Adipocyte (in vitro differentiated cells): ENCODE data around the gene QSOX2.

Experiments
- DNase-seq: peaks from one replicate; pipeline ENCODE4 v3.0.0-alpha.2; 2015; ENCODE audit warnings: low read depth
- H3K27me3 ChIP-seq: replicated peaks from 2 replicates; pipeline ENCODE4 v1.7.0; 2013; ENCODE audit warnings: mild to moderate bottlenecking, low read length, moderate library complexity; ENCODE audit not compliant: control insufficient read depth, insufficient read depth
- H3K36me3 ChIP-seq: 2 replicates; pipeline ENCODE4 v1.7.0; 2013; ENCODE audit warnings: low read length, mild to moderate bottlenecking, moderate library complexity; ENCODE audit not compliant: control insufficient read depth, insufficient read depth, severe bottlenecking
- H3K4me1 ChIP-seq: 2 replicates; pipeline ENCODE4 v1.7.0; 2013; ENCODE audit warnings: mild to moderate bottlenecking, low read length, moderate library complexity; ENCODE audit not compliant: control insufficient read depth, insufficient read depth
- H3K4me3 ChIP-seq: 2 replicates; pipeline ENCODE4 v1.7.0; 2013; ENCODE audit warnings: mild to moderate bottlenecking, low read length, moderate library complexity
- H3K9ac ChIP-seq: 2 replicates; pipeline ENCODE4 v1.7.0; 2013; ENCODE audit warnings: mild to moderate bottlenecking, low read length, moderate library complexity
- H3K9me3 ChIP-seq: 2 replicates; pipeline ENCODE4 v1.7.0; 2013; ENCODE audit warnings: mild to moderate bottlenecking, low read length, moderate library complexity; ENCODE audit not compliant: control insufficient read depth

The QSOX2 gene

GRCh38 chr9:136260936-136261472 lies 15.4 kb upstream of the QSOX2 start:
- Histone ChIP-seq H3K4me3 (no peak overlapping the region), H3K4me1 (no peaks in the 10 kb centered on the region), H3K36me3 (no peaks in the 10 kb centered on the region), H3K9ac (no peak overlapping the region), H3K9me3 (no peaks in the 10 kb centered on the region), H3K27me3 (peaks cover 38% of the 10 kb centered on the region)
- DNase-seq: no peak

GRCh38 chr9:136260521-136260920 lies 14.9 kb upstream of the QSOX2 start:
- Histone ChIP-seq H3K9me3 (no peaks in the 10 kb centered on the region), H3K36me3 (no peaks in the 10 kb centered on the region), H3K27me3 (peaks cover 37% of the 10 kb centered on the region), H3K4me3 (no peak overlapping the region), H3K4me1 (peaks cover 2% of the 10 kb centered on the region), H3K9ac (no peak overlapping the region)
- DNase-seq: no peak

GRCh38 chr9:136259836-136260235 lies 14.2 kb upstream of the QSOX2 start:
- Histone ChIP-seq H3K4me1 (peaks cover 9% of the 10 kb centered on the region), H3K9ac (no peak overlapping the region), H3K4me3 (no peak overlapping the region), H3K27me3 (peaks cover 31% of the 10 kb centered on the region), H3K36me3 (no peaks in the 10 kb centered on the region), H3K9me3 (no peaks in the 10 kb centered on the region)
- no peak for DNase-seq

- no peak for DNase-seq
- Histone ChIP-seq H3K36me3 (no peaks in the 10 kb centered on the region), H3K27me3 (peaks cover 31% of the 10 kb centered on the region), H3K9ac (no peak overlapping the region), H3K4me1 (peaks cover 12% of the 10 kb centered on the region), H3K4me3 (no peak overlapping the region), H3K9me3 (no peaks in the 10 kb centered on the region)
Measured at GRCh38 chr9:136259517-136259813, 13.9 kb upstream of the QSOX2 start.

GRCh38 chr9:136258786-136259516 lies 13.3 kb upstream of the QSOX2 start:
- H3K4me1 ChIP-seq: peaks cover 14% of the 10 kb centered on the region
- H3K9me3 ChIP-seq: no peaks in the 10 kb centered on the region
- H3K4me3 ChIP-seq: no peak overlapping the region
- no peak for DNase-seq
- H3K9ac ChIP-seq: no peak overlapping the region
- H3K27me3 ChIP-seq: peaks cover 31% of the 10 kb centered on the region
- H3K36me3 ChIP-seq: no peaks in the 10 kb centered on the region

GRCh38 chr9:136258299-136258625 lies 12.7 kb upstream of the QSOX2 start:
- Histone ChIP-seq H3K36me3 (no peaks in the 10 kb centered on the region), H3K27me3 (peaks cover 25% of the 10 kb centered on the region), H3K4me3 (no peak overlapping the region), H3K9me3 (no peaks in the 10 kb centered on the region), H3K4me1 (peaks cover 14% of the 10 kb centered on the region), H3K9ac (no peak overlapping the region)
- DNase-seq: no peak

- DNase-seq: no peak
- no peaks in the 10 kb centered on the region for H3K36me3 ChIP-seq
- H3K27me3 ChIP-seq: peaks cover 25% of the 10 kb centered on the region
- no peak overlapping the region for H3K4me3 ChIP-seq
- H3K4me1 ChIP-seq: peaks cover 14% of the 10 kb centered on the region
- H3K9me3 ChIP-seq: no peaks in the 10 kb centered on the region
- no peak overlapping the region for H3K9ac ChIP-seq
Measured at GRCh38 chr9:136257381-136258298, 12.0 kb upstream of the QSOX2 start.

GRCh38 chr9:136255896-136256890 lies 10.6 kb upstream of the QSOX2 start:
- Histone ChIP-seq H3K4me1 (peaks cover 14% of the 10 kb centered on the region), H3K9ac (no peak overlapping the region), H3K36me3 (no peaks in the 10 kb centered on the region), H3K4me3 (no peak overlapping the region), H3K9me3 (no peaks in the 10 kb centered on the region), H3K27me3 (peaks cover 18% of the 10 kb centered on the region)
- no peak for DNase-seq

GRCh38 chr9:136255166-136255538 lies 9.5 kb upstream of the QSOX2 start:
- H3K9me3 ChIP-seq: no peaks in the 10 kb centered on the region
- no peaks in the 10 kb centered on the region for H3K36me3 ChIP-seq
- no peak overlapping the region for H3K4me3 ChIP-seq
- peak; percentile 44 for DNase-seq
- H3K4me1 ChIP-seq: peaks cover 14% of the 10 kb centered on the region
- no peak overlapping the region for H3K9ac ChIP-seq
- H3K27me3 ChIP-seq: peaks cover 18% of the 10 kb centered on the region

GRCh38 chr9:136254381-136255165 lies 9.0 kb upstream of the QSOX2 start:
- Histone ChIP-seq H3K4me3 (no peak overlapping the region), H3K9ac (no peak overlapping the region), H3K27me3 (peaks cover 23% of the 10 kb centered on the region), H3K9me3 (no peaks in the 10 kb centered on the region), H3K36me3 (no peaks in the 10 kb centered on the region), H3K4me1 (peaks cover 14% of the 10 kb centered on the region)
- DNase-seq: no peak
